22Rv1 (cell line): ENCODE measurements around the gene TECR.

Experiments used
- H3K27ac ChIP-seq: fragments of 450-650 bp; 2 replicates; pipeline ENCODE4 v1.5.1; 2017
- ZFX ChIP-seq: fragments of 450-650 bp; IDR thresholded peaks from 2 replicates; pipeline ENCODE4 v1.6.1; 2017; ENCODE audit warnings: antibody characterized with exemption, borderline replicate concordance
- TF ChIP-seq, protein P1 (sequence below): fragments of 450-650 bp; IDR thresholded peaks from 2 replicates; pipeline ENCODE4 v1.5.1; 2017; ENCODE audit warnings: mild to moderate bottlenecking

Gene TECR

DNA sequence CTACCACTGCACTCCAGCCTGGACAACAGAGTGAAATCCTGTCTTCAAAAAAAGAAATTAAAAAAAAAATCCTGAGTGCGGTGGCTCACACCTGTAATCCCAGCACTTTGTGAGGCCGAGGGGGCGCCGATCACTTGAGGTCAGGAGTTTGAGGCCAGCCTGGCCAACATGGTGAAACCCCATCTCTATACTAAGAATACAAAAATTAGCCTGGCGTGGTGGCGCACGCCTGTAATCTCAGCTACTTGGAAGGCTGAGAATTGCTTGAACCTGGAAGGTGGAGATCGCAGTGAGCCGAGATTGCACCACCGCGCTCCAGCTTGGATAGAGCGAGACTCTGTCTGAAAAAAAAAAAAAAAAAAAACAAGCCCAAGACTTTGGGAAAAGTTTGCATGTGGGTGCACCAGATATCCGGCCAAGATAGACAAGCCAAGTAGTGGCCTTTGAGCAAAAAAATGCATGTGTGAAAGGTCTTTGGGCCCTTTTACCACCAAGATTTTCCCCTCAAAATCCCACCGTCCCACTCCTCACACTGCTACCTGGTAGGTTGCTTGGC is 16.9 kb upstream of the TECR start:
- TF ChIP-seq, protein P1, sequence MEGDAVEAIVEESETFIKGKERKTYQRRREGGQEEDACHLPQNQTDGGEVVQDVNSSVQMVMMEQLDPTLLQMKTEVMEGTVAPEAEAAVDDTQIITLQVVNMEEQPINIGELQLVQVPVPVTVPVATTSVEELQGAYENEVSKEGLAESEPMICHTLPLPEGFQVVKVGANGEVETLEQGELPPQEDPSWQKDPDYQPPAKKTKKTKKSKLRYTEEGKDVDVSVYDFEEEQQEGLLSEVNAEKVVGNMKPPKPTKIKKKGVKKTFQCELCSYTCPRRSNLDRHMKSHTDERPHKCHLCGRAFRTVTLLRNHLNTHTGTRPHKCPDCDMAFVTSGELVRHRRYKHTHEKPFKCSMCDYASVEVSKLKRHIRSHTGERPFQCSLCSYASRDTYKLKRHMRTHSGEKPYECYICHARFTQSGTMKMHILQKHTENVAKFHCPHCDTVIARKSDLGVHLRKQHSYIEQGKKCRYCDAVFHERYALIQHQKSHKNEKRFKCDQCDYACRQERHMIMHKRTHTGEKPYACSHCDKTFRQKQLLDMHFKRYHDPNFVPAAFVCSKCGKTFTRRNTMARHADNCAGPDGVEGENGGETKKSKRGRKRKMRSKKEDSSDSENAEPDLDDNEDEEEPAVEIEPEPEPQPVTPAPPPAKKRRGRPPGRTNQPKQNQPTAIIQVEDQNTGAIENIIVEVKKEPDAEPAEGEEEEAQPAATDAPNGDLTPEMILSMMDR, result no peak
- no peak for TF ChIP-seq ZFX
- H3K27ac ChIP-seq, result no peak overlapping the region; the same call in 1 of the 2 replicates

DNA sequence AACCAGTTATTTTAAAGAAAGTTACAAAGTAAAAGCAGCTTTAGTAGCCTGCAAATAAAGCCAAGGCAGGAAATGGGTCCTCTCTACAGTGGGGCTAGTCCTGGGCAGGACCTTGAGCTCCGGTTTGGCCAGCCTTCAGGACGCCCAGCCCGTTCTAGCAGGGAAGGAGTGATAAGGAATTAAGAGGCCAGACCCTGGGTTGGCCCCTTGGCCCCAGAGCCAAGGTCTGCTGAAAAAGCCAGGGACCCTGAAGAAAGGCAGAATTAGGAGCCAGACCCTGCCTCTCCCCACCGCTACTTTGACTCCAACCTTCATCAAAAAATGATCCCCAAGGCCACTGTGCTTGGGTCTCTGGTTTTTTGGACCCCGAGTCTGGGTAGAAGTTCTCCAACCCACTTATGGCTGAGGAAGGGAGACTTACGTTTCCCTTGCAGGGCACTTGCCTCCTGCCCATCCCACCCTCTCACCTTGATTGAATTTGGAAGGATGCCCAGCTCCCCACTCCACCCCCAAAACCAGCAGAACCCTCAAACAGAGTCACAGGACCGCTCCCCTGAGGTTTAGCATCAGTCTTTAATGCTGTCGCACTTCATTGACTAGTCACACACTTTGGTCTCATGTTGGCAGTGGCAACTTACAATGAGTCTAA is 15.1 kb upstream of the TECR start:
- no peak for TF ChIP-seq ZFX
- TF ChIP-seq, protein P1, result no peak
- H3K27ac ChIP-seq, result peak overlapping the region; percentile 33; the same call in 1 of the 2 replicates

DNA sequence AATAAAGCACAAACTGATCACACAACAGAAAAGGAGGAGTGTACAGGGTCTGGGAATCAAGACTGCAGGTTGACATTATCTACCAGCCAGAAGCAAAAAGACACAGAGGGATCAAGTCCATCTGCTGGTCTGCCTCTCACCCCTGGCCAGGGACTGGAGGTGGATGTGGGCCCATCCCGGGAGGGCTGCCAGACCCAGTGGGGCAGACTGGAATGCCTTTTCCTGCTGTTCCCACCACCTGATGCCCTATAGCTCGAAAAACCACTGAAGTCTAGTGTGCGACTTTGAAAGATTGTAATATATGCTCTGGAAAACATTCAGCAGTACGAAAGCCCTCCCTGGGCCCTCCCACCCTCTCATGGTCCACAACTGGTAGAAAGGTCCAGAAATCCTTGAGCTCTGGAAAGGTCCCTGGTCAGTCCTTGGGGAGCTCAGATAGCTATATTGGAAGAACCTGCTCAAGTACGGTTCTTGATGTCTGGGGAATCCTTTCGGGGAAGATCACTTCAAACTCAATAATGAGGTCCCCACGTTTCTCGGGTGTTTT is 13.8 kb upstream of the TECR start:
- H3K27ac ChIP-seq, result no peak overlapping the region
- no peak for TF ChIP-seq ZFX
- TF ChIP-seq, protein P1, result no peak

DNA sequence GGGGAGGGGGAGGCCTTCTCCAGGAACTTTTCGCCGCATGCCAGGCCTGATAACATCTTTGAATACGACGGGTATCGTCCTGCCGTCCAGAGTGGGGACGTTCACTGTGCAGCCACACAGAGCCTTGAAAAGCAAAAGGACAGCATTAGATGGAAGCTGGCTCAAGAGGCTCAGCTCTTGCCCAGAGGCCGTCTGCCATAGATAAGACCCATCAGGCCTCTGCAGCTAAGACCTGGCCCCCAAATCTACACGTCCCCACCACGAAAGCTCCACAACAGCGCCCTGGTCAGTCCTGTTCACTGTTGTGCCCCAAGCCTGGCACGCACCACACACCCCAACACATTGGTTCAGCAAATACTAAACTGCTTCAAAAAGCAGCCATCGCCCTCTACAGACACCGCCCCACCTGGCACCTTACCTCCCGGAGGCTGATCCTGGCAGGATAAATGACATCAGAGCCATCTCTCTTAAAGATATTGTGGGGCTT is 13.3 kb upstream of the TECR start:
- TF ChIP-seq, protein P1, result no peak
- no peak for TF ChIP-seq ZFX
- H3K27ac ChIP-seq, result no peak overlapping the region

DNA sequence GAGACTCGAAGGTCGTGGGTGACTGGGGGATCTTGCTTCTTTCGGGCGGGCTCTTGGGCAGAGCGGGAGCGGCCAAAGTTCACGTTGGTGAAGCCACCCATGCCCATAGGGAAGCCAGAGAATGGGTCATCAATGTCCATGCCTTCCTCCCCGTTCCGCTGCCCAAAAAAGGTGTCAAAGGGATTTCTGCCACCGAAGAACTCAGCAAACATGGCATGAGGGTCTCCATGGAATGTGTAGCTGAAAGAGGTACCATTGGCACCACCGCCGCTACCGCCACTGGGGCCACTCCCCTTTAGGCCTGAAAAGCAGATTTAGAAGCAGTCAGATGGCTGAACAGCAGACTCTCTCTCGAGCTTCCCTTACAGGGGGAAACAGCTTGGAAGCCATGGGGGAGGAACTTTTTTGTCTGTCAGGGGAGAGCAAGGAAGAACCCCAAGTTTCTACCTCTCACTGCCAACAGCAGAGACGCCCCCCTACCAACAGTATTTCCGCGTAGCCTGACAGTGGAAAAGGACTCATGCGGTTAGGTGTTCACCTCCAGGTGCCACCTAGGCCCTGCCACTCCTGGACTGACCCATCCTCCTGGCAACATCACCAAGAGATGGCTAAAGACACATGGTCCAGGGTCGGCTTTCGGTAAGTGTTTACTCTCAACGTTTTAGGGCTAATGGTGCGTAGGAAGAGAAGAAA is 12.5 kb upstream of the TECR start:
- no peak for TF ChIP-seq ZFX
- TF ChIP-seq, protein P1, result no peak
- peak overlapping the region; percentile 92 for H3K27ac ChIP-seq

DNA sequence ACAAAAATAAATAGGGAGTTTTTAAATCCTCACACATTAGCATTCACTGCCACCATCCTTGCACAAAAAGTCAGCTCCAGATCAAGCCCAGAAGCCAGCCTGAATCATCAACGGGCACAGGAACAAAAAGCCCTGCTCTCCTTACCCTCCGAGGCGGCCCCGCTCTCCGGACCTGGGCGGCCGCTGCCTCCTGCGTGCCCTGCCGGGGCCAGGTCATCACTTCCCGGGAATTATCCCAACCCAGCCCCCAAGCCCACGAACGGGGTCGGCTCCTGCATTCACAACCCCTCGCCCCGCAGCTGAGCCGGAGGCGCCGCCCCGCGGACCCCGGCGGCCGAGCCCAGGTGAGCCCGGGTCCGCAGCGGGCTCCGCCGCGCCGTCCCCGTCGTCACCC is 12.0 kb upstream of the TECR start:
- H3K27ac ChIP-seq, result peak overlapping the region; percentile 92

More for the DNA sequence above, 12.0 kb upstream of the TECR start:
- TF ChIP-seq, protein P1, result no peak
- TF ChIP-seq ZFX, result no peak
